H1 (cell line): ENCODE measurements around the gene GALNT2. TPM values are rescaled to one million over a fixed set of nuclear protein-coding genes. Genes with fewer than 3 reads are reported as not detected.

Experiments used
- CTCF ChIA-PET: fragments of 300-600 bp; sonication (Branson Sonifier 250); formaldehyde crosslinking; loops from one replicate; lab custom pipeline; 2021; ENCODE audit not compliant: partially characterized antibody; lab: Charles Lee
- POLR2A ChIA-PET: fragments of 300-600 bp; sonication (Branson Sonifier 250); formaldehyde crosslinking; loops from one replicate; lab custom pipeline; 2021; ENCODE audit warnings: inconsistent platforms; ENCODE audit not compliant: partially characterized antibody; lab: Charles Lee
- DNase-seq, 2 experiments: peaks; one replicate each; pipeline versions ENCODE4 v3.0.0 to v3.0.0-alpha.2; 2010 to 2022; ENCODE audit warnings: low spot score in 2 of 2, low read depth in 1 of 2, mixed read lengths in 1 of 2
- FAIRE-seq: peaks from 2 replicates; lab custom pipeline; 2011; peaks lifted over from hg19 to GRCh38; lab: Jason Lieb, UNC
- H2AFZ ChIP-seq: 2 replicates; pipeline ENCODE4 v1.8.1; 2012; ENCODE audit warnings: low read length, inconsistent platforms
- H2AK5ac ChIP-seq: 2 replicates; pipeline ENCODE4 v1.6.1; 2013; ENCODE audit warnings: low read depth, low read length
- H2BK120ac ChIP-seq: replicated peaks from 2 replicates; pipeline ENCODE3; 2013; ENCODE audit warnings: low read depth, low read length, inconsistent platforms
- H2BK12ac ChIP-seq: 2 replicates; pipeline ENCODE4 v1.6.1; 2013; ENCODE audit warnings: low read depth, low read length
- H2BK15ac ChIP-seq: 2 replicates; pipeline ENCODE4 v1.6.1; 2013; ENCODE audit warnings: low read length
- H2BK20ac ChIP-seq: 2 replicates; pipeline ENCODE4 v1.6.1; 2013; ENCODE audit warnings: low read length
- H2BK5ac ChIP-seq: 2 replicates; pipeline ENCODE4 v1.6.1; 2013; ENCODE audit warnings: low read depth, low read length
- H3K14ac ChIP-seq: 2 replicates; pipeline ENCODE4 v1.6.1; 2013; ENCODE audit warnings: inconsistent platforms; ENCODE audit not compliant: insufficient read length
- H3K18ac ChIP-seq: 2 replicates; pipeline ENCODE4 v1.6.1; 2013; ENCODE audit warnings: low read length; ENCODE audit errors: extremely low read depth
- H3K23ac ChIP-seq: 2 replicates; pipeline ENCODE4 v1.6.1; 2013; ENCODE audit warnings: inconsistent platforms; ENCODE audit not compliant: insufficient read length
- H3K23me2 ChIP-seq: 2 replicates; pipeline ENCODE4 v1.6.1; 2013; ENCODE audit warnings: low read depth, low read length
- H3K27ac ChIP-seq: 2 replicates; pipeline ENCODE4 v1.6.1; 2011; ENCODE audit warnings: low read depth, low read length, inconsistent platforms
- H3K27me3 ChIP-seq, 4 experiments: replicated peaks in 1 of 4; 1 replicate in 1 of 4; 2 replicates in 3 of 4; pipeline versions ENCODE4 v1.6.1 to v1.8.1; 2011 to 2013; ENCODE audit warnings: low read length in 3 of 4, mild to moderate bottlenecking in 3 of 4, inconsistent platforms in 2 of 4, mixed read lengths in 2 of 4, moderate library complexity in 1 of 4; ENCODE audit not compliant: control insufficient read depth in 3 of 4, insufficient read depth in 3 of 4; ENCODE audit errors: extremely low read depth in 1 of 4
- H3K36me3 ChIP-seq, 4 experiments: 2 replicates each; pipeline versions ENCODE4 v1.6.1 to v1.8.1; 2011 to 2013; ENCODE audit warnings: mild to moderate bottlenecking in 4 of 4, low read length in 3 of 4, moderate library complexity in 2 of 4, control low read depth in 1 of 4, inconsistent platforms in 1 of 4; ENCODE audit not compliant: insufficient read depth in 4 of 4, control insufficient read depth in 2 of 4
- H3K4ac ChIP-seq: replicated peaks from 2 replicates; pipeline ENCODE3; 2013; ENCODE audit warnings: low read length, low read depth, mixed read lengths, inconsistent platforms; ENCODE audit not compliant: insufficient read length
- H3K4me1 ChIP-seq, 4 experiments: replicated peaks in 1 of 4; 1 replicate in 1 of 4; 2 replicates in 3 of 4; pipeline versions ENCODE4 v1.6.1 to v1.8.1; 2011 to 2013; ENCODE audit warnings: low read length in 3 of 4, inconsistent platforms in 2 of 4, mixed read lengths in 1 of 4; ENCODE audit not compliant: insufficient read depth in 4 of 4, control insufficient read depth in 3 of 4
- H3K4me2 ChIP-seq, 2 experiments: 2 replicates each; pipeline versions ENCODE4 v1.6.1 to v1.8.1; 2011 to 2013; ENCODE audit warnings: low read depth in 2 of 2, low read length in 2 of 2, control low read depth in 1 of 2, inconsistent platforms in 1 of 2, mild to moderate bottlenecking in 1 of 2; ENCODE audit not compliant: insufficient read depth in 1 of 2
- H3K4me3 ChIP-seq, 4 experiments: fragments of 200-600, 300-600 bp in 1 of 4; sonication (generic), shearing (Covaris generic), sonication (Bioruptor Twin) in 1 of 4; 2 replicates each; pipeline versions ENCODE4 v1.5.1 to v1.8.1; 2011 to 2016; ENCODE audit warnings: low read length in 4 of 4, low read depth in 3 of 4, control low read depth in 2 of 4, inconsistent platforms in 2 of 4, mild to moderate bottlenecking in 2 of 4, mixed read lengths in 1 of 4, moderate library complexity in 1 of 4; ENCODE audit not compliant: insufficient read depth in 2 of 4; ENCODE audit errors: extremely low read depth in 1 of 4
- H3K56ac ChIP-seq: replicated peaks from 2 replicates; pipeline ENCODE3; 2013; ENCODE audit warnings: low read depth, mild to moderate bottlenecking, mixed read lengths, low read length, inconsistent platforms; ENCODE audit not compliant: insufficient read length
- H3K79me1 ChIP-seq: 2 replicates; pipeline ENCODE4 v1.6.1; 2013; ENCODE audit warnings: low read depth, low read length, control low read depth
- H3K79me2 ChIP-seq, 2 experiments: 2 replicates each; pipeline versions ENCODE4 v1.6.1 to v1.8.1; 2012 to 2013; ENCODE audit warnings: low read length in 2 of 2, mild to moderate bottlenecking in 2 of 2, inconsistent platforms in 1 of 2; ENCODE audit not compliant: insufficient read depth in 2 of 2, control insufficient read depth in 1 of 2
- H3K9ac ChIP-seq, 4 experiments: replicated peaks in 1 of 4; 1 replicate in 1 of 4; 2 replicates in 3 of 4; pipeline versions ENCODE4 v1.6.1 to v1.8.1; 2011 to 2013; ENCODE audit warnings: low read depth in 3 of 4, low read length in 3 of 4, control low read depth in 2 of 4, mild to moderate bottlenecking in 2 of 4, moderate library complexity in 2 of 4, inconsistent platforms in 1 of 4; ENCODE audit errors: extremely low read depth in 1 of 4
- H3K9me3 ChIP-seq, 2 experiments: 2 replicates each; pipeline versions ENCODE4 v1.6.1 to v1.8.1; 2012 to 2013; ENCODE audit warnings: mild to moderate bottlenecking in 2 of 2, moderate library complexity in 2 of 2, control low read depth in 1 of 2, inconsistent platforms in 1 of 2, low read depth in 1 of 2, low read length in 1 of 2, mixed read lengths in 1 of 2; ENCODE audit not compliant: insufficient read depth in 2 of 2
- H4K20me1 ChIP-seq, 2 experiments: replicated peaks in 1 of 2; 2 replicates each; pipeline versions ENCODE3 to v1.8.1; 2011 to 2013; ENCODE audit warnings: inconsistent platforms in 2 of 2, low read length in 2 of 2, mild to moderate bottlenecking in 1 of 2; ENCODE audit not compliant: insufficient read depth in 2 of 2, control insufficient read depth in 1 of 2
- H4K5ac ChIP-seq: 2 replicates; pipeline ENCODE4 v1.6.1; 2013; ENCODE audit warnings: low read length, low read depth, mixed read lengths, inconsistent platforms; ENCODE audit not compliant: insufficient read length
- H4K8ac ChIP-seq: 2 replicates; pipeline ENCODE4 v1.8.0; 2013; ENCODE audit warnings: mild to moderate bottlenecking, moderate library complexity, low read length, inconsistent platforms; ENCODE audit not compliant: insufficient read depth; ENCODE audit errors: extremely low read depth
- H4K91ac ChIP-seq: replicated peaks from 2 replicates; pipeline ENCODE3; 2013; ENCODE audit warnings: low read length, mixed read lengths, inconsistent platforms; ENCODE audit not compliant: insufficient read length
- BACH1 ChIP-seq: IDR thresholded peaks from 2 replicates; pipeline ENCODE4 v1.6.1; 2012; ENCODE audit warnings: low read length, improper control_type of control experiment
- BCL11A ChIP-seq, 2 experiments: IDR thresholded peaks; one replicate each; pipeline ENCODE4 v1.6.1; 2011; ENCODE audit warnings: low read depth in 2 of 2, low read length in 2 of 2, mild to moderate bottlenecking in 2 of 2
- CHD2 ChIP-seq: IDR thresholded peaks from 2 replicates; pipeline ENCODE4 v1.6.1; 2012; ENCODE audit warnings: low read length, improper control_type of control experiment
- KDM1A ChIP-seq: fragments of 200-600, 300-600 bp; sonication (generic); IDR thresholded peaks from 2 replicates; pipeline ENCODE4 v1.7.1; 2016; ENCODE audit warnings: mild to moderate bottlenecking, low read length, borderline replicate concordance
- RAD21 ChIP-seq, 2 experiments: IDR thresholded peaks in 1 of 2; conservative IDR thresholded peaks in 1 of 2; 2 replicates each; pipeline ENCODE4 v1.6.1; 2011; ENCODE audit warnings: low read depth in 2 of 2, low read length in 2 of 2, improper control_type of control experiment in 1 of 2, inconsistent platforms in 1 of 2, mild to moderate bottlenecking in 1 of 2, moderate library complexity in 1 of 2
- SIX5 ChIP-seq: IDR thresholded peaks from 2 replicates; pipeline ENCODE4 v1.6.1; 2011; ENCODE audit warnings: mild to moderate bottlenecking, low read depth, low read length
- SP1 ChIP-seq: IDR thresholded peaks from 2 replicates; pipeline ENCODE4 v1.6.1; 2011; ENCODE audit warnings: low read depth, low read length
- TAF1 ChIP-seq: IDR thresholded peaks from 2 replicates; pipeline ENCODE4 v1.6.1; 2011; ENCODE audit warnings: mild to moderate bottlenecking, low read depth, low read length
- USF2 ChIP-seq: IDR thresholded peaks from 2 replicates; pipeline ENCODE4 v1.6.1; 2011; ENCODE audit warnings: low read length, improper control_type of control experiment
- WGBS, 2 experiments: shearing (Covaris generic) in 1 of 2; methylation state at CpG; one replicate each; pipeline versions ENCODE4 v1.1.6 to v1.1.7; 2013 to 2015; ENCODE audit warnings: low lambda C conversion rate in 2 of 2, mixed read lengths in 2 of 2, inconsistent platforms in 1 of 2, low coverage in 1 of 2, missing lambda C conversion rate in 1 of 2; ENCODE audit not compliant: insufficient replicate concordance in 2 of 2, insufficient coverage in 1 of 2, insufficient read length in 1 of 2; ENCODE audit errors: extremely low coverage in 1 of 2, missing lambda C conversion rate in 1 of 2; 5-methylcytosine and 5-hydroxymethylcytosine counted together
- polyA plus RNA-seq, 7 experiments: library from polyadenylated mRNA; depleted of rRNA in 3 of 7; stranded (reverse) in 5 of 7; unstranded in 2 of 7; fragments of >200 nt in 5 of 7; fragments of 200-250 nt in 2 of 7; gene quantifications; 1 replicate in 5 of 7; 2 replicates in 1 of 7; 4 replicates in 1 of 7; pipeline versions ENCODE4 v1.2.1 to v1.2.3, GENCODE V29; 2011 to 2013; ENCODE audit warnings: missing spikeins in 2 of 7, mixed read lengths in 2 of 7
- total RNA-seq: library from RNA; stranded (reverse); fragmentation: NEBNext Ultra II Directional; extraction: Animal tissue kit (Norgen Biotek cat#: 25700); gene quantifications from 2 replicates; pipeline ENCODE4 v1.2.1, GENCODE V29; 2021
- TF ChIP-seq, protein P1 (sequence below): IDR thresholded peaks from 2 replicates; pipeline ENCODE4 v1.6.1; 2012; ENCODE audit warnings: inconsistent platforms

Gene GALNT2
- total and polyA plus RNA-seq, 2 of the 8 experiments (the other 6 are each of a cell fraction or from before 2014, with no cell fraction given), result 34.5 to 75.3 TPM

DNA sequence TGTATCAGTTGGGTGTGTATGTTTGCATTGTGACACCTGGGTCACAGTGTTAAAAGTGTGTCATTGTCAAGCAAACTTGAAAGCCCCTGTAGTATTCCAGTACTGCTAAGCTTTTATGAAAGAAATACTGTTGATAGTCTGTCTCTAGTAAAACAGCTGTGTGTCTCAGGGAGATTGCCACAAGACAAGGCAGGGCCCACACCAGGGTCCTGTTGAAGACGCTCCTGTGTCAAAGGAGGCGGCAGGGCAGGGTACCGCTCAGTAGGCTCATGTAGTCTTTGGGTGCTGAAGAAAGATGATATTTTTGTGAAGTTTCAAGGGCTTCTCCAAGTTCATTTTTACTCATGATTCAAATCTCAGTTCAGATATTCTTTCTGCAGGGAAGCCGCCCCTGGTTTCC is 132.5 kb downstream of the GALNT2 start:
- H3K23me2 ChIP-seq, result no peaks in the 10 kb centered on the region
- H3K4ac ChIP-seq, result no peak overlapping the region
- 90% methylated on average over 4 of the region's 4 CpGs; no CpG with 5 or more reads in 1 of the 2 experiments for WGBS, 2 experiments
- no peaks in the 10 kb centered on the region for H3K9me3 ChIP-seq
- no peak overlapping the region for H2BK15ac ChIP-seq
- no peak overlapping the region for H3K4me3 ChIP-seq
- no peak overlapping the region for H3K18ac ChIP-seq
- H2BK12ac ChIP-seq, result no peak overlapping the region
- ChIA-PET POLR2A (no interaction called here), CTCF (interaction anchor here (0.9 to 4.2 kb wide), 3 partner anchors 13 to 81 kb away, joined by 3 to 19 read pairs (median 3); no protein-coding TSS in a partner anchor)
- peaks cover under 1 to 7% (median 3%) of the 10 kb centered on the region in 4 experiments; a peak in 4 of 8 replicates for H3K36me3 ChIP-seq
- no peak overlapping the region for H2AFZ ChIP-seq
- H3K4me1 ChIP-seq, result peaks cover 0 to 3% (median 1%) of the 10 kb centered on the region in 4 experiments; a peak in 3 of 7 replicates
- no peak overlapping the region for H4K91ac ChIP-seq
- H3K79me1 ChIP-seq, result peaks cover 5% of the 10 kb centered on the region; the same call in 1 of the 2 replicates
- no peaks in the 10 kb centered on the region for H4K20me1 ChIP-seq
- H2BK5ac ChIP-seq, result no peak overlapping the region
- no peaks in the 10 kb centered on the region for H3K27me3 ChIP-seq
- no peak overlapping the region for H3K27ac ChIP-seq
- H2BK20ac ChIP-seq, result no peak overlapping the region
- FAIRE-seq, result no peak
- no peak overlapping the region for H2BK120ac ChIP-seq
- no peak overlapping the region for H3K23ac ChIP-seq
- no peak for DNase-seq
- H3K79me2 ChIP-seq, result peaks cover 0 to 2% of the 10 kb centered on the region in 2 experiments; a peak in 1 of 4 replicates
- TF ChIP-seq USF2, result no peak
- no peak for TF ChIP-seq KDM1A
- no peak for TF ChIP-seq SP1
- TF ChIP-seq BACH1, result no peak
- TF ChIP-seq, protein P1, sequence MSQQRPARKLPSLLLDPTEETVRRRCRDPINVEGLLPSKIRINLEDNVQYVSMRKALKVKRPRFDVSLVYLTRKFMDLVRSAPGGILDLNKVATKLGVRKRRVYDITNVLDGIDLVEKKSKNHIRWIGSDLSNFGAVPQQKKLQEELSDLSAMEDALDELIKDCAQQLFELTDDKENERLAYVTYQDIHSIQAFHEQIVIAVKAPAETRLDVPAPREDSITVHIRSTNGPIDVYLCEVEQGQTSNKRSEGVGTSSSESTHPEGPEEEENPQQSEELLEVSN, result no peak
- no peak for TF ChIP-seq TAF1
- no peak for TF ChIP-seq SIX5
- TF ChIP-seq RAD21 (IDR thresholded peaks at IDR 0.05 in 1 of 2, conservative IDR thresholded peaks at IDR 0.05 in 1 of 2; ENCODE audit: low read depth in 2 of 2, low read length in 2 of 2), result no peak
- TF ChIP-seq CHD2, result no peak
- no peak for TF ChIP-seq BCL11A (IDR thresholded peaks at IDR 0.05; ENCODE audit: low read depth in 2 of 2, low read length in 2 of 2)
- no peak overlapping the region for H4K5ac ChIP-seq
- H3K56ac ChIP-seq, result no peak overlapping the region
- H3K14ac ChIP-seq, result no peak overlapping the region
- no peak overlapping the region for H3K4me2 ChIP-seq
- H2AK5ac ChIP-seq, result no peak overlapping the region
- H3K9ac ChIP-seq, result no peak overlapping the region
- no peak overlapping the region for H4K8ac ChIP-seq
